Nephron progenitor cell (in vitro differentiated cells): Measurements from ENCODE around the gene SLC13A5.

ENCODE experiments used
- DNase-seq: peaks from one replicate; pipeline ENCODE4 v3.0.0; 2021
- H3K27ac Mint-ChIP-seq: 2 replicates; pipeline ENCODE4 v1.8.0; 2021; ENCODE audit warnings: mild to moderate bottlenecking, moderate library complexity, mixed read lengths
- H3K27me3 Mint-ChIP-seq: 2 replicates; pipeline ENCODE4 v1.8.0; 2021; ENCODE audit warnings: mild to moderate bottlenecking, low read depth, mixed read lengths; ENCODE audit not compliant: poor library complexity
- H3K36me3 Mint-ChIP-seq: 2 replicates; pipeline ENCODE4 v1.8.0; 2021; ENCODE audit warnings: low read depth, mixed read lengths
- H3K4me1 Mint-ChIP-seq: 2 replicates; pipeline ENCODE4 v1.8.0; 2021; ENCODE audit warnings: mixed read lengths
- H3K4me3 Mint-ChIP-seq: 2 replicates; pipeline ENCODE4 v1.8.0; 2021; ENCODE audit warnings: mild to moderate bottlenecking, moderate library complexity, mixed read lengths
- H3K9me3 Mint-ChIP-seq: 2 replicates; pipeline ENCODE4 v1.8.0; 2021; ENCODE audit warnings: mild to moderate bottlenecking, moderate library complexity, mixed read lengths
- TF ChIP-seq, protein P1 (sequence below): fragments of 200-600 bp; sonication (generic); IDR thresholded peaks from 2 replicates; pipeline ENCODE4 v1.5.0; 2021; ENCODE audit warnings: antibody characterized with exemption

Gene SLC13A5

DNA sequence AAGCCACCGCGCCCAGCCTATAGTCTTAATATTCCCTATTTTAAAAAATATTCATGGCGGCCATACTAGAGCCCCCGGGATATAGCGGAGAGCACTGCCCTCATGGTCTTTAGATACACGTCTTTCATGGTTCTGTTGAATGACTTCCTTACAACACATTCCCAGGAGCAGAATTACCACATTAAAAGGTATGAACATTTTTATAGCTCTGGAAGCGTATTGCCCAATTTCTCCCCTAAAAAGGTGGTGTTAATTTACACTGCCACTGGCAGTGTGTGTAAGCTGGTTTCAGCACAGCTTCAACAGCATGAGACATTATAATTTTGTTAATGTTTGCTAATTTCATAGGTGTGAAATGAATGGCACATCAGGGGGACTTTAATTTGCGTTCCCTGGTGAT, 42.6 kb downstream of the SLC13A5 start:
- peaks cover 29% of the 10 kb centered on the region for H3K27me3 Mint-ChIP-seq
- H3K36me3 Mint-ChIP-seq, result no peaks in the 10 kb centered on the region
- peaks cover 11% of the 10 kb centered on the region for H3K4me1 Mint-ChIP-seq
- DNase-seq, result no peak
- TF ChIP-seq, protein P1, sequence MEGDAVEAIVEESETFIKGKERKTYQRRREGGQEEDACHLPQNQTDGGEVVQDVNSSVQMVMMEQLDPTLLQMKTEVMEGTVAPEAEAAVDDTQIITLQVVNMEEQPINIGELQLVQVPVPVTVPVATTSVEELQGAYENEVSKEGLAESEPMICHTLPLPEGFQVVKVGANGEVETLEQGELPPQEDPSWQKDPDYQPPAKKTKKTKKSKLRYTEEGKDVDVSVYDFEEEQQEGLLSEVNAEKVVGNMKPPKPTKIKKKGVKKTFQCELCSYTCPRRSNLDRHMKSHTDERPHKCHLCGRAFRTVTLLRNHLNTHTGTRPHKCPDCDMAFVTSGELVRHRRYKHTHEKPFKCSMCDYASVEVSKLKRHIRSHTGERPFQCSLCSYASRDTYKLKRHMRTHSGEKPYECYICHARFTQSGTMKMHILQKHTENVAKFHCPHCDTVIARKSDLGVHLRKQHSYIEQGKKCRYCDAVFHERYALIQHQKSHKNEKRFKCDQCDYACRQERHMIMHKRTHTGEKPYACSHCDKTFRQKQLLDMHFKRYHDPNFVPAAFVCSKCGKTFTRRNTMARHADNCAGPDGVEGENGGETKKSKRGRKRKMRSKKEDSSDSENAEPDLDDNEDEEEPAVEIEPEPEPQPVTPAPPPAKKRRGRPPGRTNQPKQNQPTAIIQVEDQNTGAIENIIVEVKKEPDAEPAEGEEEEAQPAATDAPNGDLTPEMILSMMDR, result no peak
- no peak overlapping the region for H3K4me3 Mint-ChIP-seq
- H3K27ac Mint-ChIP-seq, result no peak overlapping the region
- no peaks in the 10 kb centered on the region for H3K9me3 Mint-ChIP-seq

DNA sequence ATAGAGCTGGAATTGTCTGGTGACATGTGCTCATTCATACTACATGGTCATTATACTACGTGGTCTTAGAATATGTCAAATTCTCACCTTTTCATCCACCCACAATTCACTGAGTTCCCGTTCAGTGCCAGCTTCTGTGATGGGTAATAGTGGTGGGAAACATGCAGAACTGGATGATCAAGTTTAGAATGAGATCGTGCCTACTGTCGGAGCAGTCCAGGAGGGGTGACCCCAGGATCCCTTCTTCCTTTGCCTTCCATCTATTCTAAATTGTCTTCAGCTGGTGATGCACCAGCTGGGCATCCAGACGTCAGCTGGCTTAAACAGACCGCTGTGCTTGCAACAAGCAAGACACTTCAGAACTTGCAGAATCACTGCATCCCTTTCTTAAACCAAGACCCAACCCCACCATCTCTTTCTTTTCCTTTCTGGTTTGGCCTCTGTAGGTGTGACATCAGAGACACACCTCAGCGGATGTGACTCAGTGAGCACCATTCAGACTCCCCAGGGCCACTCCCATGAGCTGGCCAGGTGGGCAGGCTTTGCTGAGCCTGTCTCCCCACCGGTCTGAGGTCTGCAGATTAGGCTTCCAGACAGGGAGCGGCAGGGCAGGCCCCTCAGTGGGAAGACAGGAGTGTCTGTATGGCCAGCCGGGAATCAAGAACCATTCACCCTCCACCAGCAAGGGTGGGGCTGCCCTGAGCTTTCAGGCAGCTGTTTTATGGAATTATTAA, 43.5 kb downstream of the SLC13A5 start:
- TF ChIP-seq, protein P1, result no peak
- Mint-ChIP-seq H3K27me3 (peaks cover 31% of the 10 kb centered on the region), H3K9me3 (no peaks in the 10 kb centered on the region), H3K27ac (no peak overlapping the region), H3K4me3 (no peak overlapping the region), H3K4me1 (peaks cover 16% of the 10 kb centered on the region), H3K36me3 (no peaks in the 10 kb centered on the region)
- DNase-seq, result no peak

DNA sequence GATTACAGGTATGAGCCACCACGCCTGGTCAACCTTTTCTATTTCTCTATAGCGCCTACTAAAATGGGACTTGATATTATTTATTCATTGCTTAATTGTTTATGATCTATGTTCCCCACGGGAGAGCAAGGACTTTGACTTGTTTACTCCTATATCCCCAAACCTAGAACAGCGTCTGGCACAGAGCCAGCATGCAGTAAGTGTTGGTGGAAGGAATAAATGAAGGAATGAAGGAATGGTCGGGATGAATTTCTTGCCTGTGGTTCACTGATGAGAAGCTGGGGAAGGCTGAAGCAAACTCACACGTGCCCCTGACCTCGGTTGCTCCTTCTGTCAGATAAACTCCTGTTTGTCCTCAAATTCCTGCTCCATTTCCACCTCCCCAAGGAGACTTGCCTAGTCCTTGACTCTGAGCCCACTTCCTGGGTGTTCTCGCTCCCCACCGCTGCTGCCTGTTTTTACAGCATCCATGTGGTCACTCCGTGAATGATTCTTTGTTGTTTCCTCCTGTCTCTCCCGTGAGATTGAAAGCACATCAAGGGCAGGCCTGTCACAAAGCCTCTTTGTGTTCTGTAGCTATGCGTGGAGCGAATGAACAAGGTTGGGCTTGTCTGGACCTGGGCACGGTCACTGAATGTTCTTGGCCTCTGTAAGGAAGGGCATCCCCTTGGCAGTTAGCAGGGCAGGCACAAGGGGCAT, 44.3 kb downstream of the SLC13A5 start:
- no peak for DNase-seq
- H3K4me3 Mint-ChIP-seq, result no peak overlapping the region
- TF ChIP-seq, protein P1, result no peak
- no peaks in the 10 kb centered on the region for H3K9me3 Mint-ChIP-seq
- peaks cover 16% of the 10 kb centered on the region for H3K4me1 Mint-ChIP-seq
- H3K27ac Mint-ChIP-seq, result no peak overlapping the region
- peaks cover 31% of the 10 kb centered on the region for H3K27me3 Mint-ChIP-seq
- H3K36me3 Mint-ChIP-seq, result no peaks in the 10 kb centered on the region

DNA sequence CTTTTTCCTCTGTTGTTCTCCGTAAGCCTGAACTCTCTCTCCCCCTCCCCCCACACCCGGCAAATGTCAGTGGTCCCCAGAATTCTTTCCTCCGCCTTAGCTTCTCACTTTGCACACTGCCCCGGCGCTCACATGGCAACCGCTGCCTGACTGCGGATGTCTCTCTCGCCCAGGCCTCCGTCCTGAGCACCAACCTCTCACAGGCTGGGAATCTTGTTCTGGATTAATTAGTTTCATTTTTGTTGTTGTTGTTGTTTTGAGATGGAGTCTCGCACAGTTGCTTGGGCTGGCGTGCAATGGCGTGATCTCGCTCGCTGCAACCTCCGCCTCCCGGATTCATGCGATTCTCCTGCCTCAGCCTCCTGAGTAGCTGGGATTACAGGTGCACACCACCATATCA, 45.0 kb downstream of the SLC13A5 start:
- TF ChIP-seq, protein P1, result no peak
- Mint-ChIP-seq H3K4me3 (no peak overlapping the region), H3K4me1 (peaks cover 16% of the 10 kb centered on the region), H3K27ac (no peak overlapping the region), H3K36me3 (no peaks in the 10 kb centered on the region), H3K27me3 (peaks cover 31% of the 10 kb centered on the region), H3K9me3 (no peaks in the 10 kb centered on the region)
- DNase-seq, result no peak

DNA sequence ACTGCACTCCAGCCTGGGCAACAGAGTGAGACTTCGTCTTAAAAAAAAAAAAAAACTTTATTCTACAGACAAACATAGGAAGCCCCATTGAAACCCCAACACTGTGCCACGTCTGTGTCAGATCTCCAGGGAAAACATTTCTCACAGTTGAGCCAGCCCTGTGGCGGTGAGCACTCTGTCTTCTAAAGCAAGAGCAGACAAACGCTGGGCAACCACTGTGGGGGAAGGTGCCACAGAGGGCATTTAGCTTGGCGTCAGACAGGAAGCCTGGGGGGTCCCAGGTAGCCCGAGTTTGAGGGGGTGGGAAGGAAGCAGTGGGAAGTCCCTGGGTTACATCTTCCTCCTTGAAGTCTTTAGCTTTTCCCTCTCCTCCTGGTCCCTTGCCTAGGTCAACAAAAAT, 45.7 kb downstream of the SLC13A5 start:
- TF ChIP-seq, protein P1, result no peak

DNA sequence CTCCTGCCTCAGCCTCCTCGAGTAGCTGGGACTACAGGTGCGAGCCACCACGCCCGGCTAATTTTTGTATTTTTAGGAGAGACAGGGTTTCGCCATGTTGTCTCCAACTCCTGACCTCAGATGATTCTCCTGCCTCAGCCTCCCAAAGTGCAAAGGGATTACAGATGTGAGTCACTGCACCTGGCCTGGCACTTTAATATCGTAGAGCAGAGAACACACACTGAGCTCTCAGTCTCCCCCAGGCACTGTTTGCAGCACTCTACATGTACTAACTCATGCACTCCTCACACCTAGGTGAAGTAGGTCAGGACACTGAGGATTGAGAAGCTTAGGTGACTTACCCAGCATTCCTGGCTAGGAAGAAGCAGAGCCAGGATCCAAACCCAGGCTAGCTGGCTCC, 46.6 kb downstream of the SLC13A5 start:
- no peak for DNase-seq
- Mint-ChIP-seq H3K9me3 (no peaks in the 10 kb centered on the region), H3K27me3 (peaks cover 36% of the 10 kb centered on the region), H3K36me3 (no peaks in the 10 kb centered on the region), H3K4me1 (peaks cover 27% of the 10 kb centered on the region), H3K27ac (no peak overlapping the region), H3K4me3 (no peak overlapping the region)
- TF ChIP-seq, protein P1, result no peak

More for the DNA sequence above, 45.7 kb downstream of the SLC13A5 start:
- peaks cover 34% of the 10 kb centered on the region for H3K27me3 Mint-ChIP-seq
- H3K4me3 Mint-ChIP-seq, result no peak overlapping the region
- no peaks in the 10 kb centered on the region for H3K9me3 Mint-ChIP-seq
- DNase-seq, result no peak
- H3K27ac Mint-ChIP-seq, result no peak overlapping the region
- H3K36me3 Mint-ChIP-seq, result no peaks in the 10 kb centered on the region
- peaks cover 20% of the 10 kb centered on the region for H3K4me1 Mint-ChIP-seq
